Calu3 (cell line): ENCODE results near the gene PCBP2. TPM values are rescaled to one million over a fixed set of nuclear protein-coding genes. Genes with fewer than 3 reads are reported as not detected.
A peak's percentile ranks its signal among the peaks of the same experiment; 100 is the strongest.

Source experiments
- BruUV-seq: library from RNA; stranded (reverse); fragments of 400-500 nt; replicated peaks from 2 replicates; lab custom pipeline; 2021; lab: Mats Ljungman, UMichigan
- CTCF ChIA-PET: fragments of 300-600 bp; sonication (Branson Sonifier 250); formaldehyde crosslinking; loops from one replicate; lab custom pipeline; 2022; ENCODE audit warnings: antibody characterized with exemption; lab: Charles Lee
- DNase-seq: peaks from one replicate; pipeline ENCODE4 v3.0.0; 2022
- H3K27ac Mint-ChIP-seq: one replicate; pipeline ENCODE4 v1.8.0; 2022; ENCODE audit warnings: mixed read lengths; ENCODE audit not compliant: unreplicated experiment
- H3K27me3 Mint-ChIP-seq: one replicate; pipeline ENCODE4 v1.8.0; 2022; ENCODE audit warnings: mixed read lengths; ENCODE audit not compliant: unreplicated experiment
- H3K36me3 Mint-ChIP-seq: one replicate; pipeline ENCODE4 v1.8.0; 2022; ENCODE audit warnings: mild to moderate bottlenecking, moderate library complexity, mixed read lengths; ENCODE audit not compliant: insufficient read depth, unreplicated experiment
- H3K4me1 Mint-ChIP-seq: one replicate; pipeline ENCODE4 v1.8.0; 2022; ENCODE audit warnings: mild to moderate bottlenecking, low read depth, mixed read lengths; ENCODE audit not compliant: unreplicated experiment
- H3K4me3 Mint-ChIP-seq: one replicate; pipeline ENCODE4 v1.8.0; 2022; ENCODE audit warnings: mild to moderate bottlenecking, low read depth, moderate library complexity, mixed read lengths; ENCODE audit not compliant: unreplicated experiment
- H3K9me3 Mint-ChIP-seq: one replicate; pipeline ENCODE4 v1.8.0; 2022; ENCODE audit warnings: low read depth, mixed read lengths; ENCODE audit not compliant: unreplicated experiment
- intact Hi-C: fragments of 100-400 bp; cut with micrococcal nuclease; formaldehyde crosslinking; loops from one replicate; pipeline ENCODE4 v1.10.0; 2022; ENCODE audit not compliant: unreplicated experiment
- total RNA-seq: library from RNA; stranded (reverse); gene quantifications from 2 replicates; pipeline ENCODE4 v1.2.3, GENCODE V29; 2022
- TF ChIP-seq, protein P1 (sequence below): fragments of 200-600 bp; IDR thresholded peaks from one replicate; pipeline ENCODE4 v1.8.0; 2022; ENCODE audit warnings: antibody characterized with exemption; ENCODE audit not compliant: unreplicated experiment

Gene PCBP2
- total RNA-seq, 1 experiment from 2014 or later = 528 TPM

- H3K27ac Mint-ChIP-seq = peak overlapping the region; percentile 52
These were observed 30.2 kb downstream of the PCBP2 start for GRCh38 chr12:53481939-53482586.

DNA sequence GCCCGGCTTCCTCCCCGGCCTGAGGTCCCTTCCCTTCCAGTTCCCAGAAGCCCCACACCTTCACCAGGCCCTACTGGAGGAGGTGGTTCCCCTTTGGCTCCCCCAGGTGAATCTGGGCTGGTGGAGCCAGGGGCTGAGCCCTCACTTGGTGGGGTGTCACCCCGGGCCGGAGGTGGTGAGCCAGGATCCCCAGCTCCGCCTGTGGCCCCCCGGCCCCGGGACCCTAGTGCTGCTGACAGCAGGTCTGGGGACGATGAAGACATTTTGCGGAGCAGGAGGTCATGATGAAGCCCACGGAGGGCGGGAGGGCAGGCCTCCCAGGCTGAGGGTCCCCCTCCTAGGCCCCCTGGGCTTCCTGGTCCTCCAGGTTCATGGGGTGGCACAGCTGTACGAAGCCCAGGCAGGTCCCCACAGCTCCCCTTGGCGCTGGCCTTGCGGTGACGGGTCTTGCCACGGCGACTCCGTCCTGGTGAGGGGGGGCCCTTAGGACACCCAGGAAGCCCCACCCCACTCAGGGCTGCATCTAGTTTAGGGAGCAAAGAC is 30.8 kb downstream of the PCBP2 start:
- TF ChIP-seq, protein P1, sequence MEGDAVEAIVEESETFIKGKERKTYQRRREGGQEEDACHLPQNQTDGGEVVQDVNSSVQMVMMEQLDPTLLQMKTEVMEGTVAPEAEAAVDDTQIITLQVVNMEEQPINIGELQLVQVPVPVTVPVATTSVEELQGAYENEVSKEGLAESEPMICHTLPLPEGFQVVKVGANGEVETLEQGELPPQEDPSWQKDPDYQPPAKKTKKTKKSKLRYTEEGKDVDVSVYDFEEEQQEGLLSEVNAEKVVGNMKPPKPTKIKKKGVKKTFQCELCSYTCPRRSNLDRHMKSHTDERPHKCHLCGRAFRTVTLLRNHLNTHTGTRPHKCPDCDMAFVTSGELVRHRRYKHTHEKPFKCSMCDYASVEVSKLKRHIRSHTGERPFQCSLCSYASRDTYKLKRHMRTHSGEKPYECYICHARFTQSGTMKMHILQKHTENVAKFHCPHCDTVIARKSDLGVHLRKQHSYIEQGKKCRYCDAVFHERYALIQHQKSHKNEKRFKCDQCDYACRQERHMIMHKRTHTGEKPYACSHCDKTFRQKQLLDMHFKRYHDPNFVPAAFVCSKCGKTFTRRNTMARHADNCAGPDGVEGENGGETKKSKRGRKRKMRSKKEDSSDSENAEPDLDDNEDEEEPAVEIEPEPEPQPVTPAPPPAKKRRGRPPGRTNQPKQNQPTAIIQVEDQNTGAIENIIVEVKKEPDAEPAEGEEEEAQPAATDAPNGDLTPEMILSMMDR = no peak
- DNase-seq = no peak
- intact Hi-C loops = no loop called here
- Mint-ChIP-seq H3K36me3 (peaks cover 54% of the 10 kb centered on the region), H3K27me3 (no peaks in the 10 kb centered on the region), H3K9me3 (no peaks in the 10 kb centered on the region), H3K27ac (no peak overlapping the region), H3K4me1 (no peaks in the 10 kb centered on the region), H3K4me3 (no peak overlapping the region)
- no TSS peak for BruUV-seq
- CTCF ChIA-PET = interaction anchor here (0.6 kb wide), 1 partner anchor 223 kb away, joined by 3 read pairs; no protein-coding TSS in a partner anchor

More at GRCh38 chr12:53481939-53482586, 30.2 kb downstream of the PCBP2 start:
- CTCF ChIA-PET = interaction anchor here (0.6 to 1.1 kb wide), 3 partner anchors 26 to 661 kb away, joined by 3 read pairs; no protein-coding TSS in a partner anchor
- TF ChIP-seq, protein P1 = no peak
- Mint-ChIP-seq H3K9me3 (no peaks in the 10 kb centered on the region), H3K36me3 (peaks cover 60% of the 10 kb centered on the region), H3K27me3 (no peaks in the 10 kb centered on the region), H3K4me3 (no peak overlapping the region), H3K4me1 (no peaks in the 10 kb centered on the region)
- BruUV-seq = no TSS peak
- intact Hi-C loops = no loop called here
- no peak for DNase-seq

GRCh38 chr12:53483225-53483978 is 31.5 kb downstream of the PCBP2 start:
- BruUV-seq = no TSS peak
- H3K9me3 Mint-ChIP-seq = no peaks in the 10 kb centered on the region
- DNase-seq = no peak
- H3K36me3 Mint-ChIP-seq = peaks cover 47% of the 10 kb centered on the region
- intact Hi-C loops = no loop called here
- H3K4me3 Mint-ChIP-seq = no peak overlapping the region
- no peaks in the 10 kb centered on the region for H3K4me1 Mint-ChIP-seq
- CTCF ChIA-PET = no interaction called here
- H3K27ac Mint-ChIP-seq = peak overlapping the region; percentile 37
- H3K27me3 Mint-ChIP-seq = no peaks in the 10 kb centered on the region
- TF ChIP-seq, protein P1 = no peak

DNA sequence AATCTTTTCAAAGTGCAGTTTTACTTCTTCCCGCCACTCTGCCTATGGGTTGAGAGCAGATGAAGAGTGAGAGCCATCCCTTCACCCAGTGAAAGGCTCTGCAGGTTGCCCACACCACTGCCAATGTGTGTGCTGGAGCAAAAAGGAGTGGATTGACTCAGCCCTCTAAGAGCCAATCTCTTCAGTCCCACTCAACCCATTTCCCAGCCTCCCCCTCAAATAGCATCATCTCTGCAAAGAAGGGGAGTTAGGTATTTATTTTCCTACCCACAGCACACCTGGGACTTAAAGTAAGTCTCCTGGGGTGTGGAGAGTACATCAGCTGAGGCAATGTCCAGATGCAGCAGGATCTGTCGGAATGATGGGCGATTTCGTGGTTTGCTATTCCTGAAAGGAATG is 32.1 kb downstream of the PCBP2 start:
- CTCF ChIA-PET = no interaction called here
- Mint-ChIP-seq H3K4me3 (no peak overlapping the region), H3K9me3 (no peaks in the 10 kb centered on the region), H3K4me1 (no peaks in the 10 kb centered on the region), H3K27ac (peak overlapping the region; percentile 37), H3K27me3 (no peaks in the 10 kb centered on the region), H3K36me3 (peaks cover 42% of the 10 kb centered on the region)
- no peak for DNase-seq
- BruUV-seq = no TSS peak
- intact Hi-C loops = no loop called here
- TF ChIP-seq, protein P1 = no peak
